SIG-M5 treated with dmso at 0.1 percent for 504 hours (cell line): ENCODE results near the gene ZNF593.

Experiments used
- DNase-seq: peaks from one replicate; lab custom pipeline; 2025; ENCODE audit not compliant: unreplicated experiment; lab: John Stamatoyannopoulos, UW

Gene ZNF593

GRCh38 chr1:26200413-26200812, 30.7 kb downstream of the ZNF593 start:
- no peak for DNase-seq

DNA sequence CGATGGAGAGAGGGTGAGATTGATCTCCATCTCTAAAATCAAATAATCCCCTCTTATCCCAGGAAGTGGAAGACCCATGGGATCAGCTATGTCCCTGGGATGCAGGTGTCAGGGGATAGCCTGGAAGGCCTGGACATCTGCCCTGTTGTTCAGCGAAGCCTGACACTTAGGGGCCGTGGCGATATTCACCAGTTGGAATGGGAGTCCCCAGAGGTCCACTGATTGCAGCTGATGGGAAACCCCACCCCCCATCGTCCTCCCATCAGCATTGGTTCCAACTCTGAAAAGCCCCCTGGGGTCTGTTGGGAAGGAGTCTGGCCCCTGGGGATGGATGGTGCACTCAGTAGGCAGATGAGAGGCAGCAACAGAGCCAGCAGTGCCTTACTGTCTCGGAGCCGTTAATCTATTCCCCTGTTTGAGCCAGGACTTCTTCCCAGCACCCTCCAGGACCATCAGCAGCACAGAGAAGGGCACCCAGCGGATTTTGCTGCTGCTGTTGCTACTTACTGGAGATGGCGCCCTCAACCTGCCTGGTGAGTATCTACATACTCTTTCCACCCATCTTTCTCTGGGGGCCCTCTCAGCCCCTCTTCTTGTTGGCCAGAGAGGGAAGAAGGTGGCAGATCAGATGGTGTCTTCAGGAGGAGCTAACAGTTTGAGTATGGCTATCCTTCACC, 34.1 kb downstream of the ZNF593 start:
- no peak for DNase-seq

GRCh38 chr1:26210147-26210870, 40.6 kb downstream of the ZNF593 start:
- DNase-seq, result no peak

GRCh38 chr1:26212726-26213125, 43.0 kb downstream of the ZNF593 start:
- no peak for DNase-seq

- no peak for DNase-seq
Measured at GRCh38 chr1:26213335-26213905, 43.7 kb downstream of the ZNF593 start.

- DNase-seq, result no peak
Measured at GRCh38 chr1:26215246-26215645, 45.5 kb downstream of the ZNF593 start.

GRCh38 chr1:26218906-26219494, 49.3 kb downstream of the ZNF593 start:
- DNase-seq, result no peak
